Kidney capillary endothelial cell (primary cell): ENCODE measurements around the gene FGF23.

Experiments
- DNase-seq: peaks from one replicate; pipeline ENCODE4 v3.0.0-alpha.2; 2018; ENCODE audit warnings: low spot score

The FGF23 gene

DNA sequence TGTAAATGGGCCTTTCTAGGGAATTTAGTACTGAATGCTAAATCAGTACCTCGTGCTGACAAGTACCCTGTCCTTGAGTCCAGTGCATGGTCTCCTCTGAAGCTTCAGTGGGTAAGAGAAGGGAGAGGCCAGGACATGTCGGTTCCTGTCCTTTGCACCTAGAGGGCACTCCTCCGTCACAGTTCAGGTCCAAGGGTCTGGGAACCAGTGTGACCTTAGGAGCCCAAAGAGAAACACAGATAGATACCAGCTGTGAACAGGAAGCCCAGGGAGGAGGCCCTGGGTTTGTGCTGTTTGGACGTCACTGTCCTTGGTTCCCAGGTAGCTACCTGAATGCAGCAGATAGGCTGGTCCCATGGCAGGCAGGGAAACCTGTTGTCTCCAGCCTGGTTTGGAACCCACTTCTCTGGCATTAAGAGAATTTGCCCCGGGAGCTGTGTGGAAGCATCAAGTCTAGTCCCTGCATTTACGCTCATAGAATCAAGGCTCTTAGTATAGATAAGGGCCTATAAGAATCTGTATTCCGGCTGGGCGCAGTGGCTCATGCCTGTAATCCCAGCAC lies 3.9 kb upstream of the FGF23 start:
- DNase-seq = no peak

DNA sequence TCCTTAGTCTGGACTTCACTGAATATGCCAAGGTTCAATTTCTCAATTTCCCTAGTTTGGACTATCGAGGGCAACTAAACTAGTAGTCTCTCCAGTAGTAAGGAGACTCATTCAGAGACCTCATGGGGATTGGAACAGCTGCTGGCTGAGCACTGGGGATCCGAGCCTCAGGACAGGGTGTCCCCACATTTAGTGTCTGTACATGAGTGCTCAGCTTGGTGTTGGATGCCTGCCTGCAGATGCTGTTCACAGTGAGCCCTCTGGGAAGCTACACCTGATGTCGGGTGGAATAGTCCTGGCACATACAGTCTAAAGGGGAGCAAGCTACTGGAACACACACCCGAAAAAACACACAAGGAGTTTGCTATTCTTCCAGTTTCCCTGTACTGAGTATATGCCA lies 820 bp upstream of the FGF23 start:
- no peak for DNase-seq

DNA sequence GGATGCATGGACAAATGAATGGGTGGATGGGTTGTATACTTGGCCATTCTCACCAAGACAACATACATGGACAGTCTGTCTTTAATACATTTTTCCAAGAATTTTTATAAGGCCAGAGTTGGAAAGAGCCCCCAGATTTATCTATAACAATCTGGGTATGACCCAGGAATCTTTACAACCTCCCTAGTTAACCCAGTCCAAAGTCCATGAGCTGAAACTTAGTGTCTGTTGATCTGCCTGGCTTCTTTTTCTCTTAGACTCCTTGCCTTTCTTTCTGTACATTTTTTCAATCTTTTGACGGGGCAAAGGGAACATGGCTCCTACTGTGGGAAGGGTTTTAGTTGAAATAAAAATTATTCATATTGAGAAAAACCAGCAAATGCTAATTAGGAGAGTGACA lies 740 bp downstream of the FGF23 start:
- DNase-seq = no peak

DNA sequence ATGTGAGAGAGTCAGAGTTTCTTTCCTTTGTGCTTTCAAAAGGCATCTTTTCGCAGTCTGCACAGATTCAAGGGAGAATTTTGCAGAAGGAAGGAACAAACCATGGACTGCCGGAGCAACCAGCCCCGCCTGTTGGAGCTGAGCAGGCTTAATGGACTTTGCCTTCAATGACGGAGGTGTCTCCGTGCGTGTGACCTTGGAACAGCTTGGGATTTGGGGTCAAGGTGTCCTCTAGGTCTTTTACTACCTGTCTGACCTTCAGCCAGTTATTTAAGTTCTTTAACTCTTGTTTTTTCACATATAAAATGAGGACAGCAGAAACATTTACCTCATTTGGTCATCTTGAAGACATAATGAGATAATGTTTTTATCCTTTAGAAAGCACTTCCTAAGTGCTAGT lies 4.1 kb downstream of the FGF23 start:
- DNase-seq = no peak

DNA sequence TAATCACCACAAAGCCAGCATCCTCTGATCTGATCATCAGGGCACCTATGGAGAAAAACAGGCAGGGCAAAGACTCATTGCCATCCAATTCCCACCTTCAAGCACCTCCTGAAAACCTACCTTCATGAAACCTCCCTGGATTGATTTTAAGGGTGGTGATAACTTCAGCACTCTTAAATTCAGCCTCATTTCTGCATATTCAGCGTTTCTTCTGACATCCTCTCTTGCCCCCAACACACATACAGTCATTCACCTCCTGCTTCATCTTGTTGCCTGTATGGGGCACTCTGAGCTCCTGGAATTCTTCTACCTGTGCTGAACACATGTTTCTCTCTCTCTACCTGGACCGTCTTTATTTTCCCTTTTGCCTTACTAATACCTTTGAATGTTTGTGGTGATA lies 6.9 kb downstream of the FGF23 start:
- DNase-seq = no peak

DNA sequence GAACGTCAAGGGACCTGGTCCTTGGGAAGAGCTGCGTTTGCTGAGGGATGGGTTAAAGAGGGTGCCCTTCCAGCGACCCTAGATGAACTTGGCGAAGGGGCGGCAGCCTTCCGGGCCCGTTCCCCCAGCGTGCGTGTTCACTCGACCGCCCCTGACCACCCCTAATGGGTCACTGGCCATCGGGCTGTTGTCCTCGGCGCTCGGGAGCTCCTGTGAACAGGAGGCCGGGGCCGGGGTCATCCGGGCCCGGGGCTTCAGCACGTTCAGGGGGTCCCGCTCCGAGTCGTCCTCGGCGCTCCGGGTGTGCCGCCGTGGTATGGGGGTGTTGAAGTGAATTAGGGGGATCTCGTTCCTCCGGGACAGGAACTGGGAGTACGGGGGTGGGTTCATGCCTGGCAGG lies 9.2 kb downstream of the FGF23 start:
- DNase-seq = no peak

DNA sequence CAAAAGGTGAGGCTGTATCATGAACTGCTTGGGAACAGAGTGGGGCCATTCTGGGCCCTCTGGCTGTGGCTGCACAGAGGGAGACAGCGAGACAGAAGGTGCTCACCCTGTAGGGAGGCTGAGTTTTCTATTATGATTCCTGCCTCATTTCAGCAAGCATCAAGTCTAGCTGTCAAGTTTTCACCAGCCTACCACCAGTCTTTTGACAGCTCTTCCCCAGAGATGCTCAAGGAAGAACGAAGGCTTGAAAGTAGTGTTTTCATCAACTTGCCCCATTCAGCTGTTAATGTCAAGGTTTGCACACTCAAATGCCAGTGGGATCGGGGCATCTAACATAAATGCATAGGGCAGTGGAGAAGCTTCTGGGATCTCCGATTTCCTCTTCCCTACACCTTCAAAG lies 10.0 kb downstream of the FGF23 start:
- no peak for DNase-seq

DNA sequence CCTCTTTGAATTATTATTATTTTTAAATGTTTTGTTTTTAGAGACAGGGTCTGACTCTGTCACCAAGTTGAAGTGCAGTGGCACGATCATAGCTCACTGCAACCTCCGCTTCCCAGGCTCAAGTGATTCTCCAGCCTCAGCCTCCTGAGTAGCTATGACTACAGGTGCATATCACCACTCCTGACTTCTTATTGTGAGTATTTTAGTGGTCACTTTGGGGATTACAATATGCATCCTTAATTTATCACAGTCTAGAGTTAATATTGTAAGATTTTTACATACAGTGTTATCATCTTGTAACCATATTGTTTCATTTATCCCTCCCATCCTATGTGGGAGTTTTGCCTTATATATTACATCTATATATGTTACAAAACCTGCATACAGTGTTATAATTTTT lies 13.4 kb downstream of the FGF23 start:
- no peak for DNase-seq

DNA sequence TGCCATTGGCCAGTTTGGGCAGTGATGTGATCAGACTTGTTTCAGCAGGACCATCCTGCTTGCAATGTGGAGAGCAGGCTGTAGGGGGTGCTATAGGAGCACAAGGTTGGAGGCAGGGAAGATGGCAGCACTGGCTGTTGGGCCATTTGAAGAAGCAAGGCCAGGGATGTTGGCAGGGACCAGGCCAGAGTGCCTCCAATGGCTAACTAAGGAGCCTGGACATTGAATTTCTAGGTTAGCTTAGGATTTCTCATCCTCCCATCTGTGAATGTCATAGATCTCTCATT lies 23.5 kb downstream of the FGF23 start:
- peak; percentile 25 for DNase-seq

DNA sequence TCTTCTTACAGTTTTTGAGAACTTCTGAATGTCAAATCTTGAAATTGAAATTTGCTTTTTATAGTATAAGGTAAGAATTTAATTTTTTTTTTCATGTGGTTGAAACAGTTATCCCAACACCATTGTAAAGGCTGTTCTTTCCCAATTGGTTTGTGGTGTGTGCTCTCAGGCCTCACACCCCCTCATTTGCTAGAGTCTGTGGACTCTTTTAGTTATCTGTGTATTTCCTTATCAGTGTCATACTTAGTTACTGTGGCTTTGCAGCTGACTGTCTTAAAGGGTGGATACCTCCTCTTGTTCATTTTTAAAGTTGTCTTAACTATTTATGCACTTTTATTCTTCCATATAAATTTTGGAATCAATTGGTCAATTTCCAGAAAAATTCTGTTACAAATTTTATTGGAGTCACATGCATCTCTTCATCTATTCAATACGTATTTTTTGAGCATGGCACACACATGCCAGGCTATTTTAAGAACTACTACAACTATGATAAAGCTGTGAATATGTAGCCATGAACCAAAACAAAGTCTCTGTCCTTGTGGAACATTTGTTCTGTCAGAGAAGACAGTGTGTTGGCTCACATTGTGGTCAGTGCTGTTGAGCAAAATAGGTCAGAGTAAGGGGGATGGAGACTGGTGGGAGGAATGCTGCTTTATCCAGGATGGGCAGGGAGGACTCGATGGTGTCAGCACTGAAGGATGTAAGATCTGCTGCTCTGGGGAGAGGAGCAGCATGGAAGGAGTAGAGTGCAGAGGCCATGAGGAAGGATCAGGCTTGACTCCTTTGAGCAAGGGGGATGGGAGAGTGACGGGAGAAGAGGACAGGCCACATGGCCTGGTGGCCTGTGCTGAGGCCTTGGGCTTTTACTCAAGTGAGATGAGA lies 24.1 kb downstream of the FGF23 start:
- DNase-seq = no peak

DNA sequence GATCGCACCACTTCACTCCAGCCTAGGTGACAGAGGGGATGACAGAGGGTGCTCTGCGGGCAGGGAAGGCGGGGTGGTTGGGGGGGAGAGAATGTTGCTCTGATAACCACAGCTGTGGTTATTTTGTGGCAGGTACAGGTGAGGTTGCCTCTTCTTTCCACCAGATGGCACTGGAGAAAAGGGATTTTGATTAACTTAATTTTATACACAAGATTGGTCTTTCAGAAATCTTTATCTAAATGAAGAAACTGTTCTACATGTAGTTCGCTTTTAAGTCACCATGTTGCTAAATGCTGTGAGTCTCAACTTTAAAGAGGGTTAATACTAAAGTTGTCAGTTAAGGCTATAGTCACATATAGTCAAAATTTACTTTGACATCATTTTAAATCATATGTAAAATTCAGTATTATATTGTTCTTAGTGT lies 25.7 kb downstream of the FGF23 start:
- no peak for DNase-seq

DNA sequence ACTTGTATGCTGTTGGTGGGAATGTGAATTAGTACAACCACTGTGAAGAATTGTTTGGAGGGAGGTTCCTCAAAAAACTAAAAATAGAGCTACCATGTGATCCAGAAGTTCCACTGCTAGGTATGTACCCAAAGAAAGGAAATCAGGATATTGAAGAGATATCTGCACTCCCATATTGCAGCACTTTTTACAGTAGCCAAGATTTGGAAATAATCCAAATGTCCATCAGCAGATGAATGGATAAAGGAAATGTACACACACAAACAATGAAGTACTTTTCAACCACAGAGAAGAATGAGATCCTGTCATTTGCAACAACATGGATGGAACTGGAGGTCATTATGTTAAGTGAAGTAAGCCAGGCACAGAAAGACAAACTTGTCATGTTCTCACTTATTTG lies 32.6 kb downstream of the FGF23 start:
- DNase-seq = no peak

DNA sequence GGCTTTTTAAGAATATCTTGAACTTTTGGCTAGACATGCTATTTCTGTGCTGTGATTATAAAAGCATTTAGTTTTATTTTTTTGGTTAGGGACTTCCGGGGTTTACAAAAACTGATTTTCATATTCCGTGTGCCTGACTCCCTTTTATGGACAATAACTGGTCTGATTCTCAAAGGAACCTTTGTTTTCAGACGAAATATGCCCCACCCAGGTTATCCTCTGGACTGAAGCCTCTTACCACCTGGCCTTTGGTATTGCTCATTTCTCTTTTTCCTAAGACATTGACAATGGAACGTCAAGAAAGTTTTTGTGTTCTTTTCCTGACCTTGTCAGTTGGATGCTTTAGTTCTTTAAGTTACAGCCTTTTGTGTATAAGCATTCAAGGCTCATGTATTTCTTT lies 47.7 kb downstream of the FGF23 start:
- no peak for DNase-seq

DNA sequence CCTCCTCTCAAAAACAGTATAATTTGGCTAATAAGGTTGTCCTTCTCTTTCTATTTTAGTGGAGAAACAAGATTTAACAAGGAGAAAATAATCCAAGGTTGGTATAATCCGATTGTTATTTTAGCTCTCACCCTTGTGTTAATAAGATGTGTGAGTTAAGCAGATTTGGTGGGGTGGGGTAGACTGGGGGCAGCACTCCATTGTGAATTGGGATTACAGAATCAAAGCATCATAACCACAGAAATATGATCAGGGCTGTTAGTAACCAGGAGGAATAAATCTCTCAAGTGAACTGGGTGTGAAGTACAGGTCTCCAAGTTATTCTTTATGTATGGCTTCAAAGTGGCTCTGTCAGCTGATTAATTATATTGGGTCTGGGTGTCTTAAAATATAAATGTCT lies 48.3 kb downstream of the FGF23 start:
- no peak for DNase-seq

DNA sequence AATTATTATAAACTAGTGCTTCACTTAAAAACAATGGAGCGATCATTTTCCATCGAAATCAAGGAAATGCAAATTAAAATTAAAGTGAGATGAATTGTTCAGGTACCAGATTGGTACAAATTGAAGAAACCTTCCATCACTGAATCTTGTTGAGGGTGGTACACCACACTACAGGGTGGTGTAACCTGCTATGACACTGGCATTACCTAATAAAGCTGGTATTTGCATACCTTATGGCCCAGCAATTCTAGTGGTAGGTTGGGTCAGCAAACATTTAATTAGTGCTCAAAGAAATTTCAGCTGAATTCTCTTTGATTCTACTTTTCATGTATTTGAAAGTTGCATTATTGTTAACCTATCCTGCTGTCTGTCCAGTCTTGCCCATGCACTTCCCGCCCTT lies 49.3 kb downstream of the FGF23 start:
- DNase-seq = no peak

DNA sequence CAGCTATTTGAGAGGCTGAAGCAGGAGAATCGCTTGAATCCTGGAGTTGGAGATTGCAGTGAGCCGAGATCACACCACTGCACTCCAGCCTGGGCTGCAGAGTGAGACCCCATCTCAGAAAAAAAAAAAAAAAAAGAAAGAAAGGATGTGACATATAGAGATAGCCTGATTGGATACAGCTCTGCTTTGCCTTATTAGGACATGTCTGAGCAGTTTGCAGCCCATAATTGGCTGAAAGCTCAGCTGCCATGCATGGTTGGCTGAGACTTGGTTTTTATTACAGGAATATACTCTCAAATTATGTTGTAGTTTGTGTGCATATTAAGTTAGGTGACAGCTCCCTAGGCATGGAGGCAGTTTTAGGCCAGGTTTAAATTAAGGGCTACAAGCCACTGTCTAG lies 52.2 kb downstream of the FGF23 start:
- DNase-seq = no peak

DNA sequence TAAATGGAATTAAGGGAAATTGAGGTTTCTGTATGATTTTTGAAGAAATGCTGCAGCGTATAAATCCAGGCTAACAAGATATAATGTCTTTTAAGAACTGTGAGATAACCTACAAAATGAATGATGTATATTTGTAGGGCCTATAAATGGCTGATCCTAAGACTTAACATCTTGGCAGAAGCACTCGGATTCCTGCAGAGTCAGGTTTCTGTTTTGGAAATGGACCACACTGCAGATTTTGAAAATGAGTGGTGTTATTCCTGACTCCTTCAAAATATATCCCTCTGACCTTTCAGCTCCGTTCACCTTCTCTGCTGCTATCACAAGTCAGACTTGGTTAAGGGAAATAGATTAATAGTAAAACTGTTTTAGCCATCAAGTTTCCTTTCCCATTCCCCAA lies 53.5 kb downstream of the FGF23 start:
- no peak for DNase-seq

DNA sequence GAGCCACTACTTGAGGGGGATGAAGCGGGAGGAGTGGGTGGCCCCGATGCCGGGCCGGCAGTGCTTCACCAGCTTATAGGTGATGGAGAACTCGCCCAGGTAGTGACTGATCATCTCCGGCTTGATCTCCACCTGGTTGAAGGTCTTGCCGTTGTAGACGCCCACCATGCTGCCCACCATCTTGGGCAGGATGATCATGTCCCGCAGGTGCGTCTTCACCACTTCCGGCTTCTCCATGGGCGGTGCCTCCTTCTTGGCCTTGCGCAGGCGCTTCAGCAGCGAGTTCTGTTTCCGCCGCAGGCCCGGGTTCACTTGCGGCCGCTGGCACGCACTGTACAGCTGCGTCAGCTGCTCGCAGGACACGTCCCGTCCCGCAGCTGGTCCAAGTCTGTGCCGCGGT lies 55.1 kb downstream of the FGF23 start:
- no peak for DNase-seq

DNA sequence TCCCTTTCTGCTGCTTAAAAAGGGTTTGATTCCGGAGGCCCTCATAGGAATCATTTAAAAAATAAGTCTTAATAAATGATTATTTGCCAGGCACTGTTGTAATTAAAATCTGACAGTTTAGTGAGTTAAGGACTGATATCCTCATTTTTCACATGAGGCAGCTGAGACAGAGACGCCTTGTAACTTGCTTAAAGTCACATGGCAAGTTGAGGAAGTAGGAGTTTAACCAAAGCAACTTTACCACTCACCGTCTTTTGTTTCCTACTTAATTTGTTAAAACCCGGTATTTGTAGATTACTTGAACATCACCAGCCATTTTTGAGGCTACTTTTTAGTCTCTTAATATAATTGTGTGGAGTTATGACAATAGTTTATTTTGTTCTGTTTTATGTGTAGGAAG lies 56.1 kb downstream of the FGF23 start:
- no peak for DNase-seq

DNA sequence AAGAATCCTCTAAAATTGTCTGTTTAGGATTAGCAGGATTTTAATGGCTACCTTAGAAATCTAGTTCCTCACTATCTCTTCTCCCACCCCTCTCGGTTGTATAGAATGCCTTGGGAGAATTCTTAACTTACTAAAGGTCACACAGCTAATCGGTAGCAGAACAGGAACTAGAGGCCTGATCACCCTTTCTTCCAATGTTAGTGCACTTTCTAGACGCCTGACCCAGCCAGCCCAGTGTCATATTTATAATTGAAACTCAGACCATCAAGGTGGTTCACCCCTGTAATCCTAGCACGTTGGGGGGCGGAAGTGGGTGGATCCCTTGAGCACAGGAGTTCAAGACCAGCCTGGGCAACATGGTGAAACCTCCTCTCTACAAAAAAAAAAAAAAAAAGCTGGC lies 56.8 kb downstream of the FGF23 start:
- DNase-seq = no peak

DNA sequence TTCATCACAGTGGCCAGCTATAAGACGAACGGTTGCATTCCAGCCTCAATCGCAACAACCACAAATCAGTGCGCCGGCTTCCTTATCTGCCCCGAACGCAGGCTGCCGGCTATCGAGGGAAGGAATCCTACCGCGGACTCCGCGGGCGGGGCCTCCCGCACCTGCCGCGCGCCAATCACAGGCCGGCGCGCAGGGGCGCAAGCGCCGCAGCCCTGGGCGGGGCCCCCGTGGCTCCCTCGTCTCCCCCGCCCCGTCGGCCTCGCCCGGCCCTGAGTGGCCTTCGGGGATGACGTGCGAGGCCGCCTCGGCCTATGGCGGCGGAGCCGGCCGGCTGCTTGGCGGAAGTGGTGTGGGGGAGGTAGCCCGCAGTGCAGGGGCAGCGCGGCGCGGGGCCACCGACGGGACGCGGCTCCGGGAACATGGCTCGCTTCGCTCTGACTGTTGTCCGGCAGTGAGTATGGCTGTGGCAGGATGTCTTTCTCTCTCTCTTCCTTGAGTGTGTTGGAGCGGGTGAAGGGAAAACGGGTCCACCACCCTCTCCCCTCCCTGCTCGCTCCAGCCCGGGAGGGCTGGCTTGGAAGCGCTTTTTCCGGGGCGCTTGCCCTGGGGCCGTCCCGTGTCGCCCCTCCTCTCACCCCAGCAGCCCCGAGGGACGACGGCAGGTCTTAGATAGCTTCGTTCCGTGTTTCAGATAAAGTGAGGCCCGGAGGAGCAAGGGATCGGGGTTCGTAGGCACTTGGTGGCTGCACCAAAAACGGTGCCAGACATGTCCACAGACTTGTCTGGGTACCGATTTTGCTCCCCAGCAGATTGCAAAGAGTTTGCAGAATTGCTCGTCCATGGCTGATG lies 58.4 kb downstream of the FGF23 start, which contains the start of gene TIGAR:
TIGAR (plus strand) TSS at position 361 of the 849 bp plus-strand sequence; CDS start at position 420, 59 bp downstream.
- DNase-seq = peak; percentile 90

DNA sequence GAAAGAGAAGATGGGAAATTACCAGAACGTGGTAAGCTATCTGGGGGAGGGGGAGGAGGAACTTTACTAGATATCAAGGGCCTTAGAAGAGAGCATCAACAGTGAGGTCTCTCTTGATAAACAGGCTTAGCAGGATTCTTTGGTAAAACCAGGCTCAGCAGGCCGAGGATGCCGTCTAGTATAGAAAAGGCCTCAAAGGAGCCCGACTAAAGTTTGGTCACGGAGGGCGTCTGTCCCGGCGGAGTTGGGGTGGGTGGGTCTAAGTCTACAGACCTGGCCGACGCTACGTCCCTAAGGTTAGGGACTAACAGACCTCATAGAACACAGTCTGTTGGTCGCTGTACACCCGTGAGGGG lies 59.0 kb downstream of the FGF23 start:
- DNase-seq = no peak
